ENCODE measurements around the gene UBQLN3. TPM values are rescaled to one million over a fixed set of nuclear protein-coding genes. Genes with fewer than 3 reads are reported as not detected.

Gene UBQLN3
- total RNA-seq, 1 donor from 2014 or later: not detected

DNA sequence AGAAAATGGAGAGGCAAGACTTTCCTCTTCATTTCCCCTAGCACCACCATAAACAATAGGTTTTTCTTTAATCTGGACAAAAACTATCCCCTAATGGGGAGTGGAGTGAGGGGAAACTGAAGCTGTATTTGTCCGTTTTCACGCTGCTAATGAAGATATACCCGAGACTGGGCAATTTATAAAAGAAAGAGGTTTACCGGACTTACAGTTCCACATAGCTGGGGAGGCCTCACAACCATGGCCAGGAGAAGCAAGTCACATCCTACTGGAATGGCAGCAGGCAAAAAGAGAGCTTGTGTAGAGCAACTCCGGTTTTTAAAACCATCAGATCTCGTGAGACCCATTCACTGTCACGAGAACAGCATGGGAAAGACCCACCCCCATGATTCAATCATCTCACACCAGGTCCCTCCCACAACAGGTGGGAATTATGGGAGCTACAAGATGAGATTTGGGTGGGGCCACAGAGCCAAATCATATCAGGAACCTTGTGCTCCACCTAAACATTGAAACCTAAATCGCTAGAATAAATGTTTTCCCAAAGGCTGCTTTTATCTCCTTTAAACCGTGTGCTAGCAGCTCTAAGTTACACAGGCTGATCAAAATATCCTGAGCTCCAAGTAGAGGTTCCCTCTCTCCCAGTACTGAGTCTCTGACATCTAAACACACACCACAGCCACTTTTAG is 4.3 kb downstream of the UBQLN3 start:
- DNase-seq (ENCODE audit: low read depth in 2 of 2): no peak

DNA sequence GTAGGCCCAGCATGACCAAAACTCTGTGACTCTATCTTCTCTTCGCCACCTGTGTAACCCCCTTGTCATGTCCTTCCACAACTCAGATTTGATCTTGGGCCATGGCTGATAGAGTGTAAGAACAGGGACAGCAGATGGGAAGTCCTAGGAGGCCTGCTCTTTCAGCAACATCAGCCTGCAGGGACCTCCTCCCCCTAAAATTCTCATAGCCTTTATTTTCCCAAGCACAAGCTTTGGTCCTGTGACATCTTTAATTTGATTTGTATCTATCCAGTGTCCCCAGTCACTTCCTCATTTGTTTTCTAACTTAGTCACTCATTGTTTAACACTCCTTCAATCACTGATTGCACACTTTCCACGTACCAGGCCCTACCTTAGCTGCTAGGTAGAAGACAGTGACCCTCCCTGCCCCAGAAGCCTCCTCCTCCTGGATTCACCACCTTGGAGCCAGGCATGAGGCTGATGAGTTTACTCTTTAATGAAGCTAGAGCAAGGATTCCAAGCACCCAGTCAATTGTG is 5.3 kb downstream of the UBQLN3 start:
- DNase-seq (ENCODE audit: low read depth in 2 of 2): no peak

DNA sequence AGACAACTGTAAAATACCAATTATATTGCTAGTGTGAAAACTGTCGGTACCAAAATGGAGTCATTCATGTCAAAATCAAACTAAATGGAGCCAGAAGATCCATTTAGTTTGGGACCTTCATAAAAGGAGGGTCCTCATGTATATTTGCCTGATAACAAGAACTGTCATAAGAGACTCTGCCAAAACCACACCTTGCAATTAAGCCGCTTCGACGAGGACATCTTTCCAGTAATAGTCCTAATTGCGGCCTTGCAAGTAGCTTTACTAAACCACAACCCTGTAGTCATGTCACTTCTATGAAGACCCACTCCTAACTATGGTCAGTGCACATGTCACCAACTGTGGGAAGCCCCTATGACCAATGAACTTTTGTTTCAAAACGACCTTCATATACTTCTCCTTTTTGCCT is 9.4 kb downstream of the UBQLN3 start:
- DNase-seq (ENCODE audit: low read depth in 2 of 2): no peak

DNA sequence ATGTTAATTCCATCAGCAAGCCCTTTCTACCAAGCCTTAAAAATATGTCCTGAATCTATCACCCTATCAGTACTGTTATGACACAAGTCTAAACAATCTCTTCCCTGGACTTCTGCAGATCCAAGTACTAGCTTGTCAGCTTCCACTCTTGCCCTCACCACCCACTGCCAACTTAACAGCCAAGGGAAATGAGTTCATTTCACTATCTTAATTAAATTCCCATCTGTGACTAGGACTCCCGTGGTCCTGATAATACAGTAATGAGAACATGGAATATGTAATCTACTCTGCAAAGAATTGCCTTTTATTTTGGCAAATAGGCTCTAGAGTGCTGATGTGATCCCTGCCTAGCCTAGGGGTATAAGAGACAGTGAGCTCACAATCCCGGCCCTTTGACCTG is 10.1 kb downstream of the UBQLN3 start:
- no peak for DNase-seq (ENCODE audit: low read depth in 2 of 2)

DNA sequence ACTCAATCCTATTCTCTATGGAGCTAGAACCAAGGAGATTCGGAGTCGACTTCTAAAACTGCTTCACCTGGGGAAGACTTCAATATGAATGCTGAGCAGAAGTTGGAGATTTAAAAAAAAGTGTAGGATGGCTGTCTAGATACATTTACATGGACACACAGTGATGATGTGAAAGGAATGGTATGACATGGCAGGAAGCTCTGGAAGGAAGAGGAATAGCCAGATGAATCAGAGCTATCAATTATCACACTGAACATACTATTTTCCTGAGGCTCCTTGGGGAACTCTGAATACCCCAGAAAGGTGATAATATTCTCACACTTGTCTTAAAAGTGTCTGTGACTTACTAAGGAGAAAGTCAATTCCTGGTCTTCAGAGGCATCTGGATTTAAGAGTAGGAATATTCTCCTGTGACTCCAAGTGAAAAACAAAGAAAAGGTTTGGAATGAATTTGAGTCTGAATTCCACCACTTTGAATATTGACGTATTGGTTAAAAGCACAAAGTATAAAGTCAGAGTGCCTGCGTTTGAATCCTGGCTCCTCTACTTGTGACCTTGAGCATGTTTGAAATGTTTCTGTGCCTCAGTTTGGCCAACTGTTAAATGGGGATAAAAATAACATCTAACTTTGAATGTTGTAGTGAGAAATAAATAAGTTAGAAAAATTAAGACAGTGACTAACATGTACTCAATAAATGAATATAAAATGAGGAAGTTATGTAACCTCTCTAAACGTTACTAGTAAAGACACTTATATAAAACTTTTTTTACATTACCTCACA is 20.0 kb downstream of the UBQLN3 start:
- peak in 1 of 2 donors; percentile 50 for DNase-seq (ENCODE audit: low read depth in 2 of 2)

DNA sequence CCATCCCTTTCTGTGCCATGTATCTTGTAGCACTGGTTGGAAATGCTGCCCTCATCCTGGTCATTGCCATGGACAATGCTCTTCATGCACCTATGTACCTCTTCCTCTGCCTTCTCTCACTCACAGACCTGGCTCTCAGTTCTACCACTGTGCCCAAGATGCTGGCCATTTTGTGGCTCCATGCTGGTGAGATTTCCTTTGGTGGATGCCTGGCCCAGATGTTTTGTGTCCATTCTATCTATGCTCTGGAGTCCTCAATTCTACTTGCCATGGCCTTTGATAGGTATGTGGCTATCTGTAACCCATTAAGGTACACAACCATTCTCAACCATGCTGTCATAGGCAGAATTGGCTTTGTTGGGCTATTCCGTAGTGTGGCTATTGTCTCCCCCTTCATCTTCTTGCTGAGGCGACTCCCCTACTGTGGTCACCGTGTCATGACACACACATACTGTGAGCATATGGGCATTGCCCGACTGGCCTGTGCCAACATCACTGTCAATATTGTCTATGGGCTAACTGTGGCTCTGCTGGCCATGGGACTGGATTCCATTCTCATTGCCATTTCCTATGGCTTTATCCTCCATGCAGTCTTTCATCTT is 20.9 kb downstream of the UBQLN3 start:
- DNase-seq (ENCODE audit: low read depth in 2 of 2): no peak

DNA sequence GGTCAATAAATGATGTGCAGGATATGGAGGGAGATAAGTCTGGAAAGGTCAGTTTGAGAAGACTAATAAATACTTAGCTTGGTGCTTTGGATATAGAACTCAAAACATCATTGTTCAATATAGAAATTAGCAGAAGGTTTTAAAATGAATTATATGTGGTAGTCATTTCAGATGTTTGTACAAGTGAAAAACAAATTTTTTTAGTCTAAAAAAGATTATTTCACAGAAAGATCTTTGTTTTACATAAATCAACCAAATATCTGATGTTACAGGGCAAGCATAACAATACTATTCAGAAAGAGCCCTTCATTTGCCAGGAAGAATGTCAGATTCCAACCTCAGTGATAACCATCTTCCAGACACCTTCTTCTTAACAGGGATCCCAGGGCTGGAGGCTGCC is 21.4 kb downstream of the UBQLN3 start, which contains the start of gene OR52D1:
Gene OR52D1, plus strand, starts transcription at position 301 of the 400 bp plus-strand sequence. Its CDS starts 22 bp downstream, at position 323.
- DNase-seq (ENCODE audit: low read depth in 2 of 2): no peak

DNA sequence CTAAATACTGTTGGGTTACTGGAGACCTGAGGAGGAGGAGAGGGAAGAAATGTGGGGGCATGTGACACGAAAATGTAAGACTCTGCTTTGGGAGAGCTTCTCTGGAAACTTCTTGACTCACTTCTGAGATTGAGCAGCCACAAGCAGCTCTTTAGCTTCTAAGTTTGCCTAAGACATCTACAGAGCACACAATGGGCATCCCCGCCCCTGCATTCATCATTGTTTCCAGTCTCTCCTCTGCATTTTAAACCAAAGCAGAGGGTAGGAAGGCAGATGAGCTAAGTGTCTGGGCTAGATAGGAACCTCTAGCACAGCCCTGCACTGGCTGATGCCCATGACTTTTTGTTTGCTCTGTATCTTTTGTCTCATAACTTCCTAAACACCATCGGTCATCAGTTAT is 23.3 kb downstream of the UBQLN3 start:
- DNase-seq (ENCODE audit: low read depth in 2 of 2): no peak

DNA sequence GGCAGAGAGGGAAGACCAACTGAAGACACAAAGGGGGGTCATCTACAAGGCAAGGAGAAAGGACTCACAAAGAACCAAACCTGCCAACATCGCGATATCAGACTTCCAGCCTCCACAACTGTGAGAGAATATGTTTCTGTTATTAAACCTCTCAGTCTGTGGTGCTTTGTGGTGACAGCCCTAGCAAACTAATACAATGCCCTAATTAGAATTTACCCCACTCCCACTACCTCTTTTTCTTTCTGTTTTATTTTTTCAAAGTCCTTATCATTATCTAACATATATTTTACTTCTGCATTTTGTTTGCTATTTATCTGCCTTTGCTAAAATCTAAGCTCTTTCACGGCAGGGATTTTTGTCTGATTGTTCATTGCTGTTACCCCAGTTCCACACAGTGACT is 23.8 kb downstream of the UBQLN3 start:
- no peak for DNase-seq (ENCODE audit: low read depth in 2 of 2)

DNA sequence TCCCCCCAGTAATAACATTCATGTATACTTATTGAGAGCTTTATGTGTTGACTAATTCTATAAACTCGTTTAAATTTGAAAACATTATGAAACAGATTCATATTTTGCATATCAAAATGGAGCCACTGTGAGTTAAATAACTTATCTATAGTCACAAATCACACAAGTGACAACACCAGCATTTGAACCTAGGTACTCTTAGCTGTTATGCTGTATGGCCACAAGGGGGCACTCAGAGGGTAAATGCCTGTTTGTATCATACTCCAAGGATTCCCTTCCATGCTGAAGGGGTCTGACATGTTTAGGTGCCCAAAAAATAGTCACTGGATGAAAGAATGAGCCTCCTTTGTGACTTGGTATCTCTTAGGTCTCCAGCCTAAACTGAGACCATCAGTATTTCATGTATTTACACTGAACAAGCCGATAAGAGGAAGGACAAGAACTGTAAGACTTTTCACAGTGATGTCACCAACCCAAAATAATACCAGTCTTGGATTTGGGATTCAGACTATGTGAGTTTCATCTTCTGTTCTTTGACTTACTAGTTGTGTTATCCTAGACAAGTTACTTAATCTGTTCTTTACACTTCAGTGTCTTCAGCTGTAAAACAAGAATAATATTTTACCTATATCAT is 33.5 kb downstream of the UBQLN3 start:
- DNase-seq (ENCODE audit: low read depth in 2 of 2): peak; percentile 68 to 71

DNA sequence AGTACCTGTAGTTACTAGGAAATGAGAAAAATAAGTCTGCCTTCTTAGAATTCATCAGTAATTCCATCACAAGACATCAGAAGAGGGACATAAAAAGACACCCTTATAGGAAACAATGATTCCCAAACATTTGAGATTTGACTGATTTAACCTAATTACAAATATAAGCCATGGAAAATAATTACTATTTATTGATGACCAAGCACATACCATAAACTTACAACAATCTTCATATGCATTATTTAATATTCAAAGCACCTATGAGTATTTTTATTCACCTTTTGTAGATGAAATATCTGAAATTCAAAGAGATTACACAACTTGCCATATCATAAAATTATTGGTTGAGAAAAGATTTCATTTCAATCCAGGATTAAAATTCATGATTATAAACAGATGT is 35.8 kb downstream of the UBQLN3 start:
- no peak for DNase-seq (ENCODE audit: low read depth in 2 of 2)

DNA sequence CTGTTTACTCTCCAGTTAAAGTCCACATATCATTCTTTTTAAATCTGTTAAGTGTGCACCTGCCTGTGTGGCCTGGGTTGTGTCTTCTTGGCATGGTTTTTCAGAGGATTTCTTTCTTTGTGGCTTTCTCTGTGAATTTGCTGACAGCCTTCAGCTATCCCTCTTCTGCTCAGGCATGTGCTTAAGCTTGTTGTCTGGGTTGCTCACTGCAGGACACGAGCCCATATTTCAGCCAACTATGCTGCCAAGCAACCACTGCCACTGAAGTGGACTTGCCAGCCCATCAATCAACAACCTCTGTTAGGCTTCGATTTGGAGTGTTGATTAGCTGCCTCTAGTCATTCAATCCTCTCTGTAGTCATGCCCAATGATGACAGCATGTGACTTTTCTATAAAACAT is 42.2 kb downstream of the UBQLN3 start:
- DNase-seq (ENCODE audit: low read depth in 2 of 2): no peak

DNA sequence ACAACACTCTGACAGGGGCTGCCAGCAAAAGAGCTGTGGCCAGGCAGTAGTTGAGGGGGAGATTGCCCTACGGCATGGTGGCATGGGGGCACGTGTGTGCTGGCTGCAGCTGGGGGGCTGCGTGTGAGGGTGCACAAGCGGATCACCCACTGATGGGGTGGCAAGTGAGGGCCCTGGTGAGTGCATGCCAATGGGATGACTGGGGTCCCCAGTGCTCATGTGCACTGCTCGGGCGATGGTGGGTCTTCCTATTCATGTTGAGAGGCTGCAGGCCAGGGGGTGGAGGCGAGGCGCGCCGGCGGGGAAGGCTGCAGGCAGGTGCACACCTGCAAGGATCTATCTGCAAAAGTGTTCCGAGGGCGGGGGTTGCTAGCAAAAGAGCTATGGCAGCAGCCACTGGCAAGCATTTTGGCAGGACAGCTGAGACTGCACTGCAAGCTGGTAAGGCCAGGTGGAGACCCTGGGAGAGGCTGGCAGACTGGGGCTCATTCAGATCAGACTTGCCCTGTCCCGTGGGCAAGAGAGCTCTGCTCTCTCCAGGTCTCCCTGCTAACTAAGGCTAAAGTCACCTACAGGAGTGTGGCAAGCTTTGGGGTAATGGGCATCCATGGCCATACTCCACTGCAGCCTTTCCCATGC is 48.7 kb downstream of the UBQLN3 start:
- no peak for DNase-seq (ENCODE audit: low read depth in 2 of 2)

Other genes with a start within 250 kb of the UBQLN3 start
- 0.22 TPM in 1 of 2 replicates, not detected in the other for gene HBE1, start 240.0 kb downstream of the UBQLN3 start, total RNA-seq
- gene OR51B4, start 208.0 kb downstream of the UBQLN3 start, total RNA-seq: not detected in 2 replicates
- not detected in 2 replicates for gene OR51B2, start 185.7 kb downstream of the UBQLN3 start, total RNA-seq
- gene OR51B5, start 166.4 kb downstream of the UBQLN3 start, total RNA-seq: not detected in 2 replicates
- not detected in 2 replicates for gene OR51B6, start 158.4 kb downstream of the UBQLN3 start, total RNA-seq
- gene OR51M1, start 126.1 kb downstream of the UBQLN3 start, total RNA-seq: not detected in 2 replicates
- gene OR51Q1, start 87.8 kb downstream of the UBQLN3 start, total RNA-seq: not detected in 2 replicates
- not detected in 2 replicates for gene OR51I1, start 68.4 kb downstream of the UBQLN3 start, total RNA-seq
- not detected in 2 replicates for gene OR51I2, start 60.6 kb downstream of the UBQLN3 start, total RNA-seq
- not detected in 2 replicates for gene OR52D1, start 21.3 kb downstream of the UBQLN3 start, total RNA-seq
- under 0.01 TPM in 1 of 2 replicates, not detected in the other for gene UBQLNL, start 6.7 kb upstream of the UBQLN3 start, total RNA-seq
- under 0.01 TPM in 1 of 2 replicates, not detected in the other for gene OR52H1, start 38.6 kb upstream of the UBQLN3 start, total RNA-seq
- not detected in 2 replicates for gene OR52B6, start 70.9 kb upstream of the UBQLN3 start, total RNA-seq
- gene TRIM6, start 86.7 kb upstream of the UBQLN3 start, total RNA-seq: 0.99 and 3.3 TPM in 2 replicates
- gene TRIM34, start 115.0 kb upstream of the UBQLN3 start, total RNA-seq: 8.5 and 9.4 TPM in 2 replicates
- 46.4 and 75.4 TPM in 2 replicates for gene TRIM5, start 175.1 kb upstream of the UBQLN3 start, total RNA-seq
- gene TRIM22, start 179.8 kb upstream of the UBQLN3 start, total RNA-seq: 47.0 and 66.9 TPM in 2 replicates
- not detected in 2 replicates for gene OR56B1, start 226.5 kb upstream of the UBQLN3 start, total RNA-seq
- not detected in 2 replicates for gene OR52N4, start 244.3 kb upstream of the UBQLN3 start, total RNA-seq

Data from lung microvascular endothelial cell (primary cell).